PC-3 (cell line): Measurements from ENCODE around the gene RPS15. TPM values are rescaled to one million over a fixed set of nuclear protein-coding genes. Genes with fewer than 3 reads are reported as not detected.

Experiments used
- ATAC-seq: fragments of 200-7000 bp; cut with Tn5 transposase; 2 replicates; pipeline ENCODE4 v1.9.1; 2020; ENCODE audit warnings: mild to moderate bottlenecking, moderate library complexity
- BruUV-seq: library from RNA; stranded (reverse); fragments of 400-500 nt; replicated peaks from 2 replicates; lab custom pipeline; 2021; lab: Mats Ljungman, UMichigan
- CTCF ChIA-PET: fragments of 300-600 bp; sonication (Branson Sonifier 250); formaldehyde crosslinking; loops from one replicate; lab custom pipeline; 2022; ENCODE audit warnings: antibody characterized with exemption; lab: Charles Lee
- POLR2A ChIA-PET: fragments of 300-600 bp; sonication (Branson Sonifier 250); formaldehyde crosslinking; loops from one replicate; lab custom pipeline; 2022; ENCODE audit warnings: antibody characterized with exemption; ENCODE audit not compliant: unreplicated experiment; lab: Charles Lee
- DNase-seq: peaks from one replicate; pipeline ENCODE4 v3.0.0-alpha.2; 2015
- H2AFZ ChIP-seq: fragments of 300-600 bp; sonication (generic); 2 replicates; pipeline ENCODE4 v1.6.0; 2016; ENCODE audit warnings: antibody characterized with exemption, low read length
- H3F3A ChIP-seq: fragments of 300-600 bp; sonication (generic); one replicate; pipeline ENCODE4 v1.6.0; 2017; ENCODE audit warnings: antibody characterized with exemption, low read length, control low read depth, mild to moderate bottlenecking; ENCODE audit not compliant: unreplicated experiment
- H3K27ac ChIP-seq: fragments of 300-600 bp; sonication (generic); 2 replicates; pipeline ENCODE4 v1.5.1; 2016; ENCODE audit warnings: mild to moderate bottlenecking, low read length
- H3K27me3 ChIP-seq: fragments of 300-600 bp; sonication (generic); 2 replicates; pipeline ENCODE4 v1.6.1; 2016; ENCODE audit warnings: low read length, mixed read lengths
- H3K36me3 ChIP-seq: fragments of 300-600 bp; sonication (generic); 2 replicates; pipeline ENCODE4 v1.6.1; 2016; ENCODE audit warnings: low read depth, mixed run types, low read length, mixed read lengths
- H3K4me1 ChIP-seq: fragments of 300-600 bp; sonication (generic); 2 replicates; pipeline ENCODE4 v1.5.1; 2016; ENCODE audit warnings: low read length; ENCODE audit not compliant: insufficient read depth
- H3K4me2 ChIP-seq: fragments of 300-600 bp; sonication (generic); 2 replicates; pipeline ENCODE4 v1.6.0; 2016; ENCODE audit warnings: low read length
- H3K4me3 ChIP-seq: fragments of 300-600 bp; sonication (generic); 2 replicates; pipeline ENCODE4 v1.5.1; 2016; ENCODE audit warnings: mild to moderate bottlenecking, low read length, mixed read lengths
- H3K79me2 ChIP-seq: fragments of 300-600 bp; sonication (generic); 2 replicates; pipeline ENCODE4 v1.6.1; 2017; ENCODE audit warnings: low read length, mixed read lengths
- H3K9ac ChIP-seq: fragments of 300-600 bp; sonication (generic); 2 replicates; pipeline ENCODE4 v1.6.0; 2016; ENCODE audit warnings: mild to moderate bottlenecking, low read length
- H3K9me2 ChIP-seq: fragments of 300-600 bp; sonication (generic); replicated peaks from 2 replicates; pipeline ENCODE4 v1.6.1; 2016; ENCODE audit warnings: mixed run types, low read length, mixed read lengths
- H3K9me3 ChIP-seq: fragments of 300-600 bp; sonication (generic); 2 replicates; pipeline ENCODE4 v1.6.1; 2016; ENCODE audit warnings: low read length, mixed read lengths
- H4K20me1 ChIP-seq: fragments of 300-600 bp; sonication (generic); 2 replicates; pipeline ENCODE4 v1.6.1; 2016; ENCODE audit warnings: low read length, mixed read lengths
- EZH2 ChIP-seq: fragments of 300-600 bp; sonication (generic); IDR thresholded peaks from one replicate; pipeline ENCODE4 v1.6.1; 2017; ENCODE audit warnings: antibody characterized with exemption, mild to moderate bottlenecking, low read length; ENCODE audit not compliant: unreplicated experiment
- EZH2phosphoT487 ChIP-seq: fragments of 300-600 bp; sonication (generic); IDR thresholded peaks from 2 replicates; pipeline ENCODE4 v1.6.1; 2018; ENCODE audit warnings: mild to moderate bottlenecking, antibody characterized with exemption, low read length, borderline replicate concordance
- intact Hi-C: fragments of 100-400 bp; cut with micrococcal nuclease; formaldehyde crosslinking; loops from 2 replicates; pipeline ENCODE4 v1.9.0; 2023
- total RNA-seq: library from RNA; depleted of rRNA; stranded (reverse); fragments of >200 nt; gene quantifications from 2 replicates; pipeline ENCODE4 v1.2.3, GENCODE V29; 2014
- TF ChIP-seq, protein P1 (sequence below): fragments of 300-600 bp; sonication (generic); conservative IDR thresholded peaks from 2 replicates; pipeline ENCODE4 v1.5.1; 2017; ENCODE audit warnings: antibody characterized with exemption, low read depth, mild to moderate bottlenecking, low read length

Gene RPS15
- total RNA-seq, 1 experiment from 2014 or later, result 1,797 TPM

DNA sequence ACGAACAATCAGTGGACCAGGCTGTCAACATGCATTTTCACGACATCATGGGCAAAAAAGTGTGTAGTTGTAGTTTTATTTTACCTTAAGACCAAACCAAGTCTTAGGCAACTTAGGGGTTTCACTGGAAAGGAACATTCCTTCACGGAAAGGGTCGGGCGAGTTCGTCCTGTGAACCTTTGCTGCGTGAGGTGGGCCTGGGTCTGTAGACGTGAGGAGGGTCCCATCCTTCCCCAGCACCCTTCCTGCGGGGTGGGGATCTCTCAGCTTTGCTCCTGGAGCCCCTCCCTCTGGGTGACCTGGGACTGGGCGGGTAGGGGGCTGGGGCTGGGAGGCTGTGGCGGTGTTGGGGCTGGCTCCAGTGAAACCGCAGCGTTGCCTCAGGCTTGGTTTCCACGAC, 12.3 kb upstream of the RPS15 start:
- no peak overlapping the region for H3K9ac ChIP-seq
- intact Hi-C loops, result no loop called here
- H3K4me1 ChIP-seq, result no peaks in the 10 kb centered on the region

DNA sequence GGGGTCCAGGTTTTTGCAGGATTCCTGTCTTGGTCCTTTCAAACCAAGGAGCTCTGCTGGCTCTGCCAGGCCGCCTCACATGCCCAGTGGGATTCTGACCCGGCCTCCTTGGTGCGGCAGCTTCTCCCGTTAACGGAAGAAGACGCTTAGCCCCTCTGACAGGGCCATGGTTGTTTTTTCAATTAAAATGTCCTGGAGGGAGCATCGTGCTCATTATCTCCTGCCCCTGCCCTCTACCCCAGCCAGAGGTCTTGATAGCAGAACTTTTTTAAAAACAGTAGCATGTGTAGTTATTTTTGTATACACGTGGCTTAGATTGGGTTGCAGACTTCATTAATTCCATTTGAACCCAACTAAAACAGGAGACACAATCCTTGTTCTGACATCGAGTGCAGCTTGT, 11.5 kb upstream of the RPS15 start:
- H3K9me3 ChIP-seq, result no peaks in the 10 kb centered on the region
- H3K9ac ChIP-seq, result no peak overlapping the region
- BruUV-seq, result no TSS peak
- no peaks in the 10 kb centered on the region for H3F3A ChIP-seq
- ChIA-PET CTCF (no interaction called here), POLR2A (no interaction called here)
- no peaks in the 10 kb centered on the region for H4K20me1 ChIP-seq
- TF ChIP-seq, protein P1, sequence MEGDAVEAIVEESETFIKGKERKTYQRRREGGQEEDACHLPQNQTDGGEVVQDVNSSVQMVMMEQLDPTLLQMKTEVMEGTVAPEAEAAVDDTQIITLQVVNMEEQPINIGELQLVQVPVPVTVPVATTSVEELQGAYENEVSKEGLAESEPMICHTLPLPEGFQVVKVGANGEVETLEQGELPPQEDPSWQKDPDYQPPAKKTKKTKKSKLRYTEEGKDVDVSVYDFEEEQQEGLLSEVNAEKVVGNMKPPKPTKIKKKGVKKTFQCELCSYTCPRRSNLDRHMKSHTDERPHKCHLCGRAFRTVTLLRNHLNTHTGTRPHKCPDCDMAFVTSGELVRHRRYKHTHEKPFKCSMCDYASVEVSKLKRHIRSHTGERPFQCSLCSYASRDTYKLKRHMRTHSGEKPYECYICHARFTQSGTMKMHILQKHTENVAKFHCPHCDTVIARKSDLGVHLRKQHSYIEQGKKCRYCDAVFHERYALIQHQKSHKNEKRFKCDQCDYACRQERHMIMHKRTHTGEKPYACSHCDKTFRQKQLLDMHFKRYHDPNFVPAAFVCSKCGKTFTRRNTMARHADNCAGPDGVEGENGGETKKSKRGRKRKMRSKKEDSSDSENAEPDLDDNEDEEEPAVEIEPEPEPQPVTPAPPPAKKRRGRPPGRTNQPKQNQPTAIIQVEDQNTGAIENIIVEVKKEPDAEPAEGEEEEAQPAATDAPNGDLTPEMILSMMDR, result no peak
- TF ChIP-seq EZH2phosphoT487, result no peak
- no peak for TF ChIP-seq EZH2
- no peak overlapping the region for H3K4me2 ChIP-seq
- DNase-seq (no peak), ATAC-seq (no peak)
- peaks cover 13% of the 10 kb centered on the region; the same call in 1 of the 2 replicates for H3K36me3 ChIP-seq
- H3K4me1 ChIP-seq, result no peaks in the 10 kb centered on the region
- intact Hi-C loops, result no loop called here
- H2AFZ ChIP-seq, result no peak overlapping the region
- no peaks in the 10 kb centered on the region for H3K9me2 ChIP-seq
- no peaks in the 10 kb centered on the region for H3K27me3 ChIP-seq
- H3K4me3 ChIP-seq, result no peak overlapping the region
- no peak overlapping the region for H3K27ac ChIP-seq
- peaks cover 8% of the 10 kb centered on the region; the same call in 1 of the 2 replicates for H3K79me2 ChIP-seq

More for the DNA sequence above, 12.3 kb upstream of the RPS15 start:
- Histone ChIP-seq H3K4me3 (no peak overlapping the region), H4K20me1 (no peaks in the 10 kb centered on the region), H3K9me2 (no peaks in the 10 kb centered on the region), H3K27me3 (no peaks in the 10 kb centered on the region), H3F3A (no peaks in the 10 kb centered on the region), H3K4me2 (no peak overlapping the region), H3K79me2 (peaks cover 8% of the 10 kb centered on the region; the same call in 1 of the 2 replicates), H3K9me3 (no peaks in the 10 kb centered on the region), H3K27ac (no peak overlapping the region), H2AFZ (no peak overlapping the region), H3K36me3 (peaks cover 15% of the 10 kb centered on the region; the same call in 1 of the 2 replicates)
- TF ChIP-seq EZH2, result no peak
- TF ChIP-seq EZH2phosphoT487, result no peak
- TF ChIP-seq, protein P1, result no peak
- ATAC-seq, result no peak
- ChIA-PET CTCF (no interaction called here), POLR2A (no interaction called here)
- BruUV-seq, result no TSS peak
- DNase-seq, result no peak

DNA sequence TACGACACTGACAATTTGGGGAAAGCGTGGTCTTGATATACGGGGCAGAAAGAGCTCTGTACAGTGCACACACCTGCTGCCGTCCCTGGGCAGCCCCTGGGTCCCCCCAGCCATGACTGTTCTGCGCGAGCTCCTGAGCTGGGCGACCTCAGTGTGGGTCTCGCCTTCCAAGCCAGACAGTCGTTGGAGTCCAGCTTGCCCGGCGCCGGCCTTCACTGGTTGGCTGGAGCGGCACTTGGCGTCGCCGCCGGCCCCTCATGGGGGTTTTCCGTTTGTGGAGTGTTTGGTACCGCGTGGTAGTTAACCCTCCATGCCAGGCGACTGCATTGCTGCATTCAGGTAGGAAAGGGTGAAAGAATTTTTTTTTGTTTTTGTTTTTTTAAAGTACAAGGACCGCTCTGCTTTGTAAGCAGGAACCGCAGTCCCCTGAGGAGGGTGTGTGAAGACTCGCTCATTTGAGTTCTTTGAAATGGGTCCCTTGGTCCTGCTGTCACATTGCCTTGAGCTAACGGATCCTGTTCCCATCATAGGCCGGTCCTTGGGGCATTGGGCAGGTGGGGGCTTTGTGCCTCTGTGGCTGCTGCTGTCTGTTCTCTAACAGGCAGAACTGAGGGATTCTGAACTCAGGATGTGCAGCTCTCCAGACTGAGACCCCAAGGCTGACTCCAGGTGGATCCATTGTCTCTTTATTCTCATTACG, 10.8 kb upstream of the RPS15 start:
- no TSS peak for BruUV-seq
- no peaks in the 10 kb centered on the region for H4K20me1 ChIP-seq
- H3K4me3 ChIP-seq, result no peak overlapping the region
- no peak overlapping the region for H3K9ac ChIP-seq
- H3K9me3 ChIP-seq, result no peaks in the 10 kb centered on the region
- no peak overlapping the region for H3K4me2 ChIP-seq
- no peaks in the 10 kb centered on the region for H3K9me2 ChIP-seq
- ATAC-seq, result no peak
- CTCF ChIA-PET, result no interaction called here
- intact Hi-C loops, result no loop called here
- POLR2A ChIA-PET, result no interaction called here
- H3K36me3 ChIP-seq, result peaks cover 13% of the 10 kb centered on the region; the same call in 1 of the 2 replicates
- H3K27ac ChIP-seq, result no peak overlapping the region
- H3K79me2 ChIP-seq, result peaks cover 8% of the 10 kb centered on the region; the same call in 1 of the 2 replicates
- no peaks in the 10 kb centered on the region for H3K4me1 ChIP-seq
- TF ChIP-seq EZH2 (no peak), EZH2phosphoT487 (no peak)
- TF ChIP-seq, protein P1, result no peak
- no peak overlapping the region for H2AFZ ChIP-seq
- H3F3A ChIP-seq, result no peaks in the 10 kb centered on the region
- no peaks in the 10 kb centered on the region for H3K27me3 ChIP-seq
- DNase-seq, result no peak
